Activated CD4-positive, alpha-beta T cell treated with anti-CD3 and anti-CD28 coated beads for 4 hours (primary cell): ENCODE measurements around the gene SLC22A5.
"Not testable (repeated sequence)": the region's sequence is repeated elsewhere in the genome, so short reads cannot be mapped to it uniquely, and the experiment has no call there.

ENCODE experiments used
- DNase-seq, 2 donors: peaks; one replicate each; pipeline ENCODE4 v3.0.0-alpha.2; 2020

The SLC22A5 gene

GRCh38 chr5:132428484-132429462 lies 59.3 kb downstream of the SLC22A5 start:
- DNase-seq, result no peak

- DNase-seq, result no peak
These were observed 60.2 kb downstream of the SLC22A5 start for GRCh38 chr5:132429463-132430440.

DNA sequence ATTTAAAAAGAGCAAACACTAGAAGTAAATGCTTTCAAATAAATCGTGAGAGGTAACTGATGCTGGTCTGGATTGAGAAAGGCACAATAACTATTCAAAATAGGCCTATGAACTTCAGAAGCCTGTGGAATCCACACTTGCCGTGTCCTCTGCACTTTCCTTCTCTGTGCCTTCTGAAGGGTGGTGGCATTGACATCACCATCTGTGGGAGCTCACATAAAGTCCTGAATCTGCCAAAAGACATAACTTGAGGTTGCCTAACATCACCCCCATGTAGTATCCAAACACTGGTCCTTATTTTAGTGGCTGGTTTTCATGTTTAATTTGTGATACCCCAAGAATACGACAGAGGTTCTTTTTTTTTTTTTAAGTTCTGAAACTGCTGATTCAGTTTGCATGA lies 61.2 kb downstream of the SLC22A5 start:
- no peak for DNase-seq

DNA sequence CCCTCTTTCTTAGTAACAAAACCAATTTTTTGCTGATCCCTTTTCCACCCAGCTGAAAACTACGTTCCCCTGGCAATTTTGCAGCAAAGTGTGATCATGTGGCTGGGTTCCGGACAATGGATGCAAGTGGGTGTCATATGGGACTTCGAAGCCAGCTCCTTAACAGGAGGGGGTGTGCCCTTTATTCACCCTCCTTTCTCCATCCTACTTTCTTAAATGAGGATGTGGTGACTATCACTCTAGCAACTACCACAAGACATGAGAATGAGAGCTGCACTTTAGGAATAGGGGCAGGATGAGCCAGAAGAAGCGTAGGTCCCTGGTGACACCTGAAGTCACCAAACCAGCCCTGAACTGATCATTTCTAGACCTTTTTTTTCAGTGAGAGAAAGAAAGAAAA lies 62.1 kb downstream of the SLC22A5 start:
- no peak for DNase-seq

GRCh38 chr5:132433141-132433540 lies 63.6 kb downstream of the SLC22A5 start:
- no peak for DNase-seq

GRCh38 chr5:132434416-132435286 lies 65.1 kb downstream of the SLC22A5 start:
- no peak for DNase-seq

DNA sequence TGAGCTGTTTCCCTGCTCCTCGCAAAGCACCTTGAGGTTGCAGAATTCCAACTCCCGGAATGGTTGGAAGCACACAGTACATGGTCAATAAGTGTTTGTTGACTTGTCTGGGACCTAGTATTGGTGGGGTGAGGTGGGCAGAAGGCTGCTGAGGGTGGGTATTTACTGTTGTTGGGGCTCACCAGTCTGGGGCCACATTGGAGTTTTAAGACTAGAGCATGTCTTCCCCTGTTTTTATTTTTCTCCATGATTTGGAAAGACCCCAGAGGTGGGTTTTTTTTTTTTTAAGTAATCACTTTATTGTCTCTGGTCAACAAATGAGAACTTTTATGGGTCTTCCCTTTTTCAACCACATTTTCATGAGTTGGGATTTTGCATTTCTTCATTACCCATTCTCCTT lies 65.9 kb downstream of the SLC22A5 start:
- DNase-seq, result no peak

DNA sequence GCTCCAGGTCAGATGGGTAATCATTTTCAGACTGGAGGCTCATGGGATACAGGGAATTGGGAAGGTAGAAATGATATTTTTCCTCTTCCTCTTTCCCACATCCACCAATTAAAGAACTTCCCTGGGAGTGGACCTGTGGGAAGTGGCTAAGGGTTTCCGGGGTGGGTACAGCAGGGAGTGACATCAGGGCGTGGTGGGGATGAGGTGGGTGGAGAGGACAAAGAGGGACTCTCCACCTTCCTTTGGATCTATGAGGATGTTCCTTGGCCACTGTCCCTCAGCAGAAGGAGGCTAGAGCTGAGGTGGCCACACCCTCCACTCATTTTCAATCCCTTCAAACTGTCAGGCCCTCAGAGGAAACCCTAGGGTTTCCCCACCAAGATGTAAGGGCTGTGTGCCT lies 66.4 kb downstream of the SLC22A5 start:
- DNase-seq, result no peak

- no peak for DNase-seq
These were observed 67.4 kb downstream of the SLC22A5 start for GRCh38 chr5:132436936-132437335.

- DNase-seq, result peak; percentile 71 to 76
These were observed 68.2 kb downstream of the SLC22A5 start for GRCh38 chr5:132437604-132438266.

DNA sequence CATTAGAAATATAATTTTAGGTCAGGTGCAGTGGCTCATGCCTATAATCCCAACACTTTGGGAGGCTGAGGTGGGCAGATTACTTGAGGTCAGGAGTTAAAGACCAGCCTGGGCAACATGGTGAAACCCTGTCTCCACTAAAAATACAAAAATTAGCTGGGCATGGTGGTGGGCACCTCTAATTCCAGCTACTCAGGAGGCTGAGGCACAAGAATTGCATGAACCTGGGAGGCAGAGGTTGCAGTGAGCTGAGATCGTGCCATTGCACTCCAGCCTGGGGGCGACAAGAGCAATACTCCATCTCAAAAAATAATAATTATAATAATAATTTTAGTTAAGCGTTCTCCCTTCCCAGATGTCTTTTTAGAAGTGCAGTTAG lies 68.7 kb downstream of the SLC22A5 start:
- not testable (repeated sequence) for DNase-seq

GRCh38 chr5:132438917-132439316 lies 69.4 kb downstream of the SLC22A5 start:
- no peak for DNase-seq

GRCh38 chr5:132439521-132440089 lies 70.1 kb downstream of the SLC22A5 start:
- no peak for DNase-seq

DNA sequence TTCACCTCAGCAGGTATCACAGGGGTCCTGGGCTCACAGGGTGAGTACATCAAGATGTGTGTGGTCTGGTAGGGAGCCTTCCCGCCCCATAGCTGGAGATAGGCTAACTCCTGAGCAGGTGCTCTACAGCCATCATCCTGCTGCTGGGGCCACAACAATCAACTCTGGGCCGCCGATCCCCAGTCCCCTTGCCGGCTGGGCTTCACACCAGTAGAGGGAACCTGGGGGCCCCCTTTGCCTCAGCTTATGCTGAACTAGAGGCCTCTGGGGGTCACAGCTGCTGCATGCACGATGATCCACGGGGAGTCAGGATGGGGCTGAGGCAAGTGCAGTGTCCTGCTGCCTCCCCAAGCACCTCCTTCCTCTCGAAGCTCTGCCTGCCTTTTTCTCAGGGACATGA lies 74.6 kb downstream of the SLC22A5 start:
- no peak for DNase-seq
